HG02852 (cell line): ENCODE measurements around the gene KIF5B.
"Not testable (repeated sequence)": the region's sequence is repeated elsewhere in the genome, so short reads cannot be mapped to it uniquely, and the experiment has no call there.

Experiments used
- ATAC-seq: cut with Tn5 transposase; IDR thresholded peaks from one replicate; pipeline ENCODE4 v1.9.1; 2021; ENCODE audit warnings: mild to moderate bottlenecking, moderate library complexity; ENCODE audit not compliant: unreplicated experiment

The KIF5B gene

DNA sequence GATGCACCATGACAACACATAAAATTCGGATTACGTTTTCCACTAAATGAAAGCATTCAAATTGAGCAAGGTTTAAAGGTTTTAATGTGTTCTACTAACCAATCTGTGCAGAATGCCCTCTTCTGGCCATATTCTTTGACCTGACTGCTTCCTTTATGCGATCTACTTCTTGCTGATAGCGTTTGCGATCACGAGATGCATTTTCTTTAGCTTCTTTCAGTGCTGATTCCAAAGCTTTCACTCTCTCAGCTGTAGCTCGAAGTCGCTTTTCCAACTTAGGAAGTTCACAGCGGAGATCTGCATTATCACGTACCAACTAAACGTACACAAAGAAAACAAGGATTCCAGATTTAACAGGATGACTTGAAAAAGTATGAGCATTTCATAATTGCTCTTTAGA is 39.2 kb downstream of the KIF5B start:
- no peak for ATAC-seq

DNA sequence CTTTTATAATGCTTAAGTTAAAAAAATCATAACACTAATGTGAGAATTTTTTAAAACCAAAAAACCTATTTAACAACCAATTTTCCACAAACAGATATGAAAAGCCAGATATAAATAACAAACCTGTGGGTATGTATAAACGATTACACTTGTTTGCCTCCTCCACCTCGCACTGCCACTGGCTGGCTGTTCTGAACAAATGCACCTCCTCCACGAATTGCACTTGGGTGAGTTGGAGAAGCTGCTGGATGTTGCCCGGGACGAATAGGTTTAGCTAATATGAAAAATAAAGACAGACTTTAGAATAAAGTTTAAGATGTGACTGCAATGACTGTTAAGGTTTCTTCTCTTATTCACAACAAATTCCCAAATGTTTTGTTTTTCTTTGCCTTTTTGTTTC is 40.8 kb downstream of the KIF5B start:
- no peak for ATAC-seq

DNA sequence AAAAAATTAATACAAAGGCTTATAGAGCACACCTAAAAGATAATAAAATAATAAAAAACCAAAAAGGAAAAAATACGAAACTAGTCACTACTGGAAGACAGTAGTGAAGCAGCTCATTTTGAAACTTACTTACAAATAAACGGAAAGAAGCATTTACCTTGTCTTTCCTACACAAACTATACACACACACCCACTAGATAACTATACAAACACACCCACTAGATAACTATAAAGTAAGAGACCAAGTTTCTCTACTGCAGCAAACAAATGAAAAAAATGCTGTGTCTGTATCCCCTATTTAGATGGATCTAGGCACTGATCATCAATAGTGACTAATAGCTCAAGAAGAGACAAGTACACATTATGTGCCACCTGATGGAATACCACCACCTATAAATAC is 49.2 kb downstream of the KIF5B start:
- no peak for ATAC-seq

DNA sequence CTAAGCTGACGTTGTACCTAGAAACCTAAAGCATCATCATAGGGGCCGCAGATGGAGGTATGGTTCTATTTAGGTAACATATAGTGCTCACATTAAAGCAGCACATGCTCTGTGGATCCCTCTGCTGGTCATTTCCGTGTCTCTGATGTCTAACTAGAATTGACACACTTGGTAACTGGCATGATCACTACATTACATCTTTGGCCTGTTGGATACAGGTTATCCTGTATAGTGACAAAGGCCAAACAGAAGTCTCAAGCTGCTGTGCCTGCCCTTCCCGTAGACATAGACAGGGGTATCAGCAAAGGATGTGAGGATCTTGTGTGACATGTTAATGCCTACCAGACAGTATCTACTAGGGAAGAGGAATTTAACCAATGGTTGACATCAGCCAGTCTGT is 51.2 kb downstream of the KIF5B start:
- no peak for ATAC-seq

DNA sequence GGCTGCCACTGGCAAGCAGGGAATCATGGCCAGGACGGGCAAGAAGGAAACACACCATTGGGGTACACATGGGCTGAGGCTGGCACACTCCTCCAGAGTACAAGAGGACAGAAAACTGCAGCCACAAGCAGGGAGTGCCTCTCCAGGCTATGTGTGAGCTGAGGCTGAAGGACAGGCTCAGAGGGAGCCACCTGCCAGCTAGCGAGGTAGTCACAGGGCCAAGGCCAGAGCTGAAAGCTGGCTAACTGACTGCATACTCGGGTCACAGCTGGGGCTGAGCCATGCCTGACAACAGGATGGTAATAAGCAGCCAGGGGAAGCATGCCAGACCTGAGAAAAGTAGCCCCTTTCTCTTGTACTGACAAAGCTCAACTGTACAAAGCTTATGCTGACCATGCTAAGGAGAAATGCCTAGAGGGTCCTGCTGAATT is 52.0 kb downstream of the KIF5B start:
- ATAC-seq = no peak

DNA sequence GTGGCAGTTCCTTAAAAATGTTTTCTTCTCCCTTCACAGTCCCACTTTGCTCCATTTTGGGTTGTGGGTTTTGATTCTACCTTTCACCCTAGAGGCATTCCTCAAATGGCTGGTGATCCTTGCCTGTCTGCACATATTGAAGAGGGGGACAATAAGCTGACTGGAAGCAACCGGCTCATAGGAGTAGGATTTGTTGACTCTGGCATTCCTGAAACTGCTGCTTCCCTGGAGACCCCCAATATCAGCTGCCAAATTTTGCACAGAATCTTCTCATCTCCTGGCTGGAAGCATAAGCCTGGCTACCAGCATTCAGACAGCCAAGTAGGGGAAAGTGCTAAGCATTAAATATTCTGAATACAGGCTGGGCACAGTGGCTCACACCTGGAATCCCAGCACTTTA is 53.7 kb downstream of the KIF5B start:
- no peak for ATAC-seq

DNA sequence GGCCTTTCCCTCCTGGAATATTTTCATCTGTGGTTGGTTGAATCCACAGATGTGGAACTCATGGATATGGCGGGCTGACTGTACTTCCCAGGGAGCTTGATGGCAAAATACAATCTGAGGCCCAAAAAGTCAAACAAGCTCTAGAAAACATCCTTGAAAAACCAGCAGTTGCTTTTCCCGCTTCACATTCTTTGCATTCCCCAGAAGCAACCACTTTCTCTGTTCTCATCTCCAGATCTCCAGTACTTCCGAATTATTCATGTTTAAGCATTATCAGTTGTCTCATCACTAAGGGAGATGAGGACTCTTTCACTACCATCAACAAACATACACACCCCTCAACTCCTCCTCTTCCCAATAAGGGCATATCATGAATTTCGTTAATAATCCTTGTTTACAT is 55.3 kb downstream of the KIF5B start:
- ATAC-seq = no peak

DNA sequence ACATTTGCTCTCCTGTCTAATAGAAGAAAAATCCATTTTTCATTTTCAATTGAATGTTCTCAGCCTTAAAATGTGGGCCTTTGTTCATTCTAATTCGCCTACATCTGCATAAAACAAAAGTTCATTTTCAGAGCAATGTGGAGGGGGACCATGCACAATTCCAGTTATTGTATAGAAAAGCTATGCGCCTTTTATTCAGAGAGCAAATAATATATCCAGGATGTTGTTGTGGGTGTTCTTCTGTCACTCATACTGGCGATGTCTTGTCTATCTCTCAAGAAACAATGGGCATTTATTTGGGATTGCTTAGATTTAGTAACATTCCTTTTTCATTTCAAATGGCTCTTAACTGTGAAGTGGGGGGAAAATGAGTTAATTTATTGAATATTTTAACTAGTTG is 56.4 kb downstream of the KIF5B start:
- no peak for ATAC-seq

DNA sequence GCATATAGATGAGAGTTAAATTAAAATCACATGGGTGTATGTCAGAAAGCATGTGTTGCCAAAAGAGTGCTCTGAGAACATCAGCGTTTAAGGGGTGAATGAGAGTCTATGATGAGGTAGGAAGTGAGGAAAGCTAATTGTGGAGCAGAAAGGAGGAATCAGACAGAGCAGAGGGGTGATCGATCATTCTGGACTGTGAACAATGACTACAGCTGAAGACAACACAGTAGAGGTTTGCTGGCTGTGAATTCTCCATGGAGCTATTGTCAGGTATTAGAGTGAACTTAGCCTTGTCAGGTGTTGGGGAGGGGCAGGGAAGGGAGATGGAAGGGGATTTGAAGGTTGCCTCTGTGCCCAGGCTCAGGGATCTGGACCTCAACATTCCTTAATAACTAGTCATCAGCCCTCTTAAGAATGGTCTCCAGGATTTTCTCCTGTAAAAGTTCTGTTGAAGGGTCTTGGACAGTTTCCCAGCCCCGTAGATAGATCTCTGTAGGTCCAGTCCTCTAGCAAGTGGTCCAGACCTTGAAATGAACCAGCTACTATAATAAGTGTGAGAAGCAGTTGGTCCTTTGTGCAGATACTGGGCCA is 57.1 kb downstream of the KIF5B start:
- ATAC-seq = no peak

DNA sequence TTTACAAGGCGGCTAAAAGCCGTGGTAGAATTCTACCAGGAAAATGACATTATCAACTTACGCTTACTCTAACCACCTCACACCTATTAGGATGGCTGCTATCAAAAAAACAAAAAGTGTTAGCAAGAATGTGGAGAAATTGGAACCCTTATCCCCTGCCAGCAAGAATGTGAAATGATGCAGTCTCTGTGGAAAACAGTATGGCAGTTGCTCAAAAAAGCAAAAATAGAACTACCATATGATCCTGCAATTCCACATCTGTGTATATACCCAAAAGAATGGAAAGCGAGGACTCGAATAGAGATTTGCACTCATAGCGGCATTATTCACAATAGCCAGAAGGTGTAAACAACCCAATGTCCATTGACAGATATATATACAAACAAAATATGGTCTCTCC is 61.3 kb downstream of the KIF5B start:
- no peak for ATAC-seq

DNA sequence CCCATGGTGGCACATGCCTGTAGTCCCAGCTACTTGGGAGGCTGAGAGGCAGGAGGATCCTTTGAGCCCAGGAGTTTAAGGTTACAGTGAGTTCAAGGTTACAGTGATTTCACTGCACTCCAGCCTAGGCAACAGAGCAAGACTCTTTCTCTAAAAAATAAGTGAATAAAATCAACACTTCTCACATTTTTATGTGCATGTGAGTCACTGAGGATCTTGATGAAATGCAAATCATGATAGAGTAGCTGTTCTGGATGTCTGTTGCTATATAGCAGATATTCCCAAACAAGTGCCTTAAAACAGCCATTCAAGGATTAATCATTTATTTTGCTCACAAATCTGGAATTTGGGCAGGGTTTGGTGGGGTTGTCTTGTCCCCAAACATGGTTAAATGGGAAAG is 65.3 kb downstream of the KIF5B start:
- no peak for ATAC-seq

DNA sequence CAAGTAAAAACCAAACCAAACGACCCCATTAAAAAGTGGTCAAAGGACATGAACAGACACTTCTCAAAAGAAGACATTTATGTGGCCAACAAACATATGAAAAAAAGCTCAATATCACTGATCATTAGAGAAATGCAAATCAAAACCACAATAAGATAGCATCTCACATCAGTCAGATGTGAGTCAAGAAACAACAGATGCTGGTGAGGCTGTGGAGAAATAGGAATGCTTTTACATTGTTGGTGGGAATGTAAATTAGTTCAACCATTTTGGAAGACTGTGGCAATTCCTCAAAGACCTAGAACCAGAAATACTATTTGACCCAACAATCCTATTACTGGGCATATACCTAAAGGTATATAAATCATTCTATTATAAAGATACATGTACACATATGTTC is 68.4 kb downstream of the KIF5B start:
- ATAC-seq = not testable (repeated sequence)

DNA sequence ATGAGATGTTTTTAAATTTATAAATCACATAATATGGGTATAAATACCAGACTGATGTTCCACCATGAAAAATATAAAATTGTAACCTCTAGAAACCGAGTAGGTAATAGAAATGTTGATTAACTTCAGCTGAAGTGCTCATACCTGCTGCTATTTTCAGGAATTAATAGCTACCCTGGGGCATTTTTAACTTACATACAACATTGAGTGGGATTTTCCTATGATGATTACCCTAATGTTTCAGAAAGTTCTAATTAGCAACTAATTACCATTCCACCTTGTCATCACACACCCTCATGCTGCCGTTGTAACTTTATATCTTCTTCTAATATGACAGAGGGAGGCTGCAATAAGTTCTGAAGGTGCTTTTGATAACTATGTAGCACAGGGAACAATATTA is 74.1 kb downstream of the KIF5B start:
- ATAC-seq = no peak

DNA sequence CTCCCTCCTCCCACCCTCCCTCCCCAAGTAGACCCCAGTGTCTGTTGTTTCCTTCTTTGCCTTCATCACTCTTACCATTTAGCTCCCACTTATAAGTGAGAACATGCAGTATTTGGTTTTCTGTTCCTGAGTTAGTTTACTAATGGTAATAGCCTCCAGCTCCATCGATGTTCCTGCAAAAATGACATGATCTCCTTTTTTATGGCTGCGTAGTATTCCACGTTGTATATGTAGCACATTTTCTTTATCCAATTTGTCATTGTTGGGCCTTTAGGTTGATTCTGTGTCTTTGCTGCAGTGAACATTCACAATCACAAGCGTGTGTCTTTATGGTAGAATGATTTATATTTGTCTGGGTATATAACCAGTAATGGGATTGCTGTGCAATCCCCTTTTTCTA is 75.8 kb downstream of the KIF5B start:
- no peak for ATAC-seq

DNA sequence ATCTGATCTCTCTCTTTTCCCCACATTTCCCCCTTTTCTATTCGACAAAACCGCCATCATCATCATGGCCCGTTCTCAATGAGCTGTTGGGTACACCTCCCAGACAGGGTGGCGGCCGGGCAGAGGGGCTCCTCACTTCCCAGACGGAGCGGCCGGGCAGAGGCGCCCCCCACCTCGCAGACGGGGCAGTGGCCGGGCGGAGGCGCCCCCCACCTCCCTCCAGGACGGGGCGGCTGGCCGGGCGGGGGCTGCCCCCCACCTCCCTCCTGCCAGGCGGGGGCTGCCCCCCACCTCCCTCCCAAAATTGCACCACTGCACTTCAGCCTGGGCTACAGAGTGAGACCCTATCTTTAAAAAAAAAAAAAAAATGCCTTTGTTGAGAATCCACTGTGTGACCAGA is 77.2 kb downstream of the KIF5B start:
- not testable (repeated sequence) for ATAC-seq

DNA sequence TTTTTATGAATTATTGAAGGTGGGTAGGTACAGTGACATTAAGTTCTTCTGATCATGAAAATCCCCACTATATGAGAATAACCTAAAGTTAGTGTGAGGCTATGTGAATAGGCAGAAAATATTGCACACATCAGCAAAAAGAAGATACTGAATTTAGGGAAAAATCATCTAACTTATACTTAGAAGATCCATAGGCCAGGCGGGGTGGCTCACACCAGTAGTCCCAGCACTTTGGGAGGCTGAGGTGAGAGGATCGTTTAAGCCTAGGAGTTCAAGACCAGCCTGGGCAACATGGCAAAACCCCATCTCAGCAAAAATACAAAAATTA is 78.1 kb downstream of the KIF5B start:
- no peak for ATAC-seq

DNA sequence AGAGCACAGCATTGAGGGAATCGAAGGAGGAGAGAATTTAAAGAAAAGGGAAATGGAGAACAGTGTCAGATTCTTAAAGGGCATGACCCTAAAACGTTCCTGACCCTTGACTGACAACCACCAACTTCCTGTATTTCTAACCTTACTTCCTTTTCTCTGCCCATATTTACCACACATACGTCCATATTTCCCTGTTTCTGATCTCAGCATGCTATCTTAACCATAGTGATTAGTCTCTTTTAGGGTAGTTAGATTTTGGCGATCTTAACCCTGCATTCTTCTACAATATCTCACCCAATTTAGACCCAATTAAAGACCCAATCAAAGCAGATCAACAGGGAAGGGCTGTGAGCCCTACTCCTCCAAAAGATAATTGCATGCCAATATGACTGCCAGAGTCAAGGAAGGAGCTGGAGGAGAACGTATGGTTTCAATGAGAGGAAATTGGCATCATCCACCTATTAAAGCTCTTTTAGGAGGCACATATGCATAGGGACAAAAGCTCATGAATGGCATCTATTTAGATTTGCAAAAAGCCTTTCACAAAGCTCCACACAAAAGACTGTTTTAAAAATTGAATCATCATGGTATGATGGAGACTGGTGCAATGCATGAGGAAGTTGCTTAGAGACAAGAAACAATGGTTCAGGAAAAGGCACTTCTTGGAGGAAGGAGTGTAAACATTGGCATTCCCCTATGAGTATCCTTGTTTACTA is 78.6 kb downstream of the KIF5B start:
- no peak for ATAC-seq

DNA sequence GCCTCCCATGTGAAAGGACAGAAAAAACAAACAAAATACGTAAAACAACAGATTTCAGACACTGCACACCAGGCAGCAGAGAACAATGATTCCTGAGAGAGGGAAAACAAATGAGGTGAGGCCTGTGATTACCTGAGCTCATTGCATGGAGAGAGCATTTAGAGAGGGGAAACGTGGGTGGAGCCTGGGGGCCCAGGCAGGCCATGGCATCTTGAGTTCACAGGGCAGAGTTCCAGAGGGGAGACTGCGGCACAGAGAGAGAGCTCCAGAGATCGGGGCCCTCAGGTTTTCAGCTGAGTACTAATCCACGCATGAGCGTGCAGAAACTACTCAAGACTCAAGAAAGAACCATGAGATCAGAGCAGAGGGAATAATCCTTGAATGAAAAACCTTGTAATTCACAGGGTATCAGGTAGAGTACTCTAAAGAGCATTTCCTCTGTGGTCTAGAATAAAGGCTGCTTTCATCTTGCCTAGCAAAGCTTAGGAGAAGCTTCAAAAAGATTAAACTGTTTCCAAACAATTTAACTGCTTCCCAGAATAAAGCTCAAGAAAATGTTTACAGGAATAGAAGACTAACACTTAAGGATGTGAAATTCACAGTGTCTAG is 81.0 kb downstream of the KIF5B start:
- no peak for ATAC-seq

DNA sequence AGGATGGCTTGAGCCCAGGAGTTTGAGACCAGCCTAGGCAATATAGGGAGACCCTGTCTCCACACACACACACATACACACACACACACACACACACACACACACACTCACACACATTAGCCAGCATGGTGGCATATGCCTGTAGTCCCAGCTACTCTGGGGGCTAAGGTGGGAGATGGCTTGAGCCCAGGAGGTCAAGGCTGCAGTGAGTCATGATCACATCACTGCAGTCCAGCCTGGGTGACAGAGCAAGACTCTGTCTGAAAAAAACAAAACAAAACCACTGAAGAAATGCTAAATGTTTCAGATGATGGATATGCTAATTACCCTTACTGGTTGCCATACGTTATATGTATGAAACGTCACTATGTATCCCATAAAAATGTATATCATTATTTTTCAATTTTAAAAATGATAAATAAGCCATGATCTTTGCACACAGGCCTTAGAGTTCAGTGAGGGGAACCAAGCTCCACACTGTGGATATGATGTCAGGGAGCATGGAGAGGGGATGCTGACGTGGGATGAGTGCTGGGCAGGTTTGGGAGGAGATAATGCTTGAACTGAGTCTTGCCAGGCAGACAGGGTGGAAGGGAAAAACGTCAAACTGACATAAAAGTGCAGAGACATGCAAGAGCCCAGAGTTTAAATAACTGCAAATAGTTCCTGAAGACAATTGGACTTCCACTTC is 81.6 kb downstream of the KIF5B start:
- ATAC-seq = no peak

DNA sequence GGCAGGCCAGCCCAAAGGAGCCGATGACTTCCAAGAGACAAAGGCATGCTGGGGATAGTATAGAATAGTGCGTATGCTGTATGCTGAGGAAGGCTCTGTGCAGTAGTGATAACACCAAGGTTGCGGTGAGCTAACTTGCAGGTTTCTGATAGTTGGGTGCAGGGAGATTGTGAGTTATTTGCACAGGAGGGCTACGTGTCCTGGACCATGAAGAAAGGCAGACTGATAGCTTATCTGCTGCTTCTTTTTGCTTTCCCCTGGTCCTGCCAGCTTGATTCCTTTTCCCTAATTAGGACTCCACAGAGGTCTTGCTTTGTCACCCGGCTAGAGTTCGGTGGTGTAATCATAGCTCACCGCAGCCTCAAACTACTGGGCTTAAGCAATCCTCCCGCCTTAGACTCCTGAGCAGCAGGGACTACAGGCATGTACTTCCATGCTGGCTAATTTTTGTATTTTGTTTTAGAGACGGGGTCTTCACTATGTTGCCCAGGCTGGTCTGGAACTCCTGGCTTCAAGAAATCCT is 83.6 kb downstream of the KIF5B start:
- no peak for ATAC-seq

DNA sequence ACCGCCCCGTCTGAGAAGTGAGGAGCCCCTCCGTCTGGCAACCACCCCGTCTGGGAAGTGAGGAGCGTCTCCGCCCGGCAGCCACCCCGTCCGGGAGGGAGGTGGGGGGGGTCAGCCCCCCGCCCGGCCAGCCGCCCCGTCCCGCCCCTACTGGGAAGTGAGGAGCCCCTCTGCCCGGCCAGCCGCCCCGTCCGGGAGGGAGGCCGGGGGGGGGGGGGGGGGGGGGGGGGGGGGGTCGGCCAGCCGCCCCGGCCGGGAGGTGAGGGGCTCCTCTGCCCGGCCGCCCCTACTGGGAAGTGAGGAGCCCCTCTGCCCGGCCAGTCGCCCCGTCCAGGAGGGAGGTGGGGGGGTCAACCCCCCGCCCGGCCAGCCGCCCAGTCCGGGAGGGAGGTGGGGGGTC is 86.4 kb downstream of the KIF5B start:
- not testable (repeated sequence) for ATAC-seq

DNA sequence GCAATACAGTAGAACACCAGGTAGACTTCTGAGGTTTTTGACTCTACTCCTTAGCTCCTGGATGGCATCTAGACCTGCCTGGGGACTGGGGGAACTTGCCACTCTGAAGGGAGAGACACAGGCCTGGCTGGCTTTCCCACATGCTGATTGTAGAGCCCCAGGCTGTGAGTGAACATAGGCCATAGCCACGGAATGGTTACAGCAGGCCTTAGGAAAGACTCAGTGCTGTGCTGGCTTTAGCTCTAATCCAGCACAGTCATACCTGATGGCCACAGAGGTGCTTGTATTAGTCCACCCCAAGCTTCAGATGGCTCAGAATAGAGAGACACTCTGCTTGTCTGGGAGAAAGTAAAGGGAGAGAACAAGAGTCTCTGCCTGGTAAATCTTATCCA is 92.6 kb downstream of the KIF5B start:
- no peak for ATAC-seq
